ENCODE data around the gene UBAP1. TPM values are rescaled to one million over a fixed set of nuclear protein-coding genes. Genes with fewer than 3 reads are reported as not detected.
"Not testable (repeated sequence)": the region's sequence is repeated elsewhere in the genome, so short reads cannot be mapped to it uniquely, and the experiment has no call there.

The UBAP1 gene
- total and polyA plus RNA-seq, 5 donors from 2014 or later, result 52.9 to 70.7 (median 56.6) TPM

GRCh38 chr9:34217015-34217414, 38.2 kb downstream of the UBAP1 start:
- H3K4me3 ChIP-seq (ENCODE audit: low read depth, low read length); H3K4me3 Mint-ChIP-seq; H3K36me3 ChIP-seq (ENCODE audit: control insufficient read depth, insufficient read depth, low read length); H3K27me3 Mint-ChIP-seq; H3K27me3 ChIP-seq (ENCODE audit: control insufficient read depth, insufficient read depth, low read length); ATAC-seq (ENCODE audit: low read depth in 2 of 2); H3K9me3 ChIP-seq (ENCODE audit: control insufficient read depth in 2 of 2, low read length in 2 of 2); H3K4me1 ChIP-seq (ENCODE audit: control insufficient read depth, insufficient read depth, low read length, poor library complexity, severe bottlenecking); H3K27ac ChIP-seq (ENCODE audit: insufficient read depth, low read length, poor library complexity, severe bottlenecking); DNase-seq; H3K9me3 Mint-ChIP-seq: not testable (repeated sequence)
- Mint-ChIP-seq H3K36me3 (peaks cover 12% of the 10 kb centered on the region), H3K4me1 (peaks cover 21 to 41% (median 30%) of the 10 kb centered on the region in 4 donors), H3K27ac (peak overlapping the region in 1 of 3 donors; percentile 67)

- Mint-ChIP-seq H3K27me3 (no peaks in the 10 kb centered on the region), H3K27ac (peak overlapping the region in 1 of 3 donors; percentile 5), H3K4me1 (peaks cover 24 to 38% (median 31%) of the 10 kb centered on the region in 4 donors), H3K4me3 (no peak overlapping the region), H3K9me3 (no peaks in the 10 kb centered on the region), H3K36me3 (peaks cover 14% of the 10 kb centered on the region)
- no peaks in the 10 kb centered on the region for H3K27me3 ChIP-seq (ENCODE audit: control insufficient read depth, insufficient read depth, low read length)
- peaks cover 3% of the 10 kb centered on the region for H3K4me1 ChIP-seq (ENCODE audit: control insufficient read depth, insufficient read depth, low read length, poor library complexity, severe bottlenecking)
- DNase-seq (no peak), ATAC-seq (ENCODE audit: low read depth in 2 of 2) (no peak)
- peaks cover 5% of the 10 kb centered on the region for H3K36me3 ChIP-seq (ENCODE audit: control insufficient read depth, insufficient read depth, low read length)
- no peaks in the 10 kb centered on the region for H3K9me3 ChIP-seq (ENCODE audit: control insufficient read depth in 2 of 2, low read length in 2 of 2)
- H3K4me3 ChIP-seq (ENCODE audit: low read depth, low read length), result no peak overlapping the region
- no peak overlapping the region for H3K27ac ChIP-seq (ENCODE audit: insufficient read depth, low read length, poor library complexity, severe bottlenecking)
These were observed 39.6 kb downstream of the UBAP1 start for GRCh38 chr9:34218446-34218845.

GRCh38 chr9:34219421-34219820, 40.6 kb downstream of the UBAP1 start:
- no peak overlapping the region for H3K4me3 Mint-ChIP-seq
- no peak overlapping the region for H3K27ac Mint-ChIP-seq
- Histone ChIP-seq H3K27ac (ENCODE audit: insufficient read depth, low read length, poor library complexity, severe bottlenecking) (no peak overlapping the region), H3K36me3 (ENCODE audit: control insufficient read depth, insufficient read depth, low read length) (peaks cover 7% of the 10 kb centered on the region), H3K27me3 (ENCODE audit: control insufficient read depth, insufficient read depth, low read length) (no peaks in the 10 kb centered on the region), H3K9me3 (ENCODE audit: control insufficient read depth in 2 of 2, low read length in 2 of 2) (no peaks in the 10 kb centered on the region), H3K4me3 (ENCODE audit: low read depth, low read length) (no peak overlapping the region), H3K4me1 (ENCODE audit: control insufficient read depth, insufficient read depth, low read length, poor library complexity, severe bottlenecking) (peaks cover 3% of the 10 kb centered on the region)
- H3K27me3 Mint-ChIP-seq, result no peaks in the 10 kb centered on the region
- ATAC-seq (ENCODE audit: low read depth in 2 of 2) (no peak), DNase-seq (no peak)
- H3K9me3 Mint-ChIP-seq, result peaks cover 0 to 2% (median 0%) of the 10 kb centered on the region in 7 donors
- peaks cover 16 to 34% (median 24%) of the 10 kb centered on the region in 4 donors for H3K4me1 Mint-ChIP-seq
- peaks cover 21% of the 10 kb centered on the region for H3K36me3 Mint-ChIP-seq

- Histone ChIP-seq H3K4me3 (ENCODE audit: low read depth, low read length) (no peak overlapping the region), H3K36me3 (ENCODE audit: control insufficient read depth, insufficient read depth, low read length) (peaks cover 10% of the 10 kb centered on the region), H3K9me3 (ENCODE audit: control insufficient read depth in 2 of 2, low read length in 2 of 2) (no peaks in the 10 kb centered on the region), H3K27ac (ENCODE audit: insufficient read depth, low read length, poor library complexity, severe bottlenecking) (no peak overlapping the region), H3K27me3 (ENCODE audit: control insufficient read depth, insufficient read depth, low read length) (no peaks in the 10 kb centered on the region), H3K4me1 (ENCODE audit: control insufficient read depth, insufficient read depth, low read length, poor library complexity, severe bottlenecking) (peaks cover 3% of the 10 kb centered on the region)
- Mint-ChIP-seq H3K9me3 (peaks cover 0 to 2% (median 0%) of the 10 kb centered on the region in 7 donors), H3K4me1 (peaks cover 19 to 29% (median 22%) of the 10 kb centered on the region in 4 donors), H3K27me3 (no peaks in the 10 kb centered on the region), H3K27ac (no peak overlapping the region), H3K4me3 (no peak overlapping the region), H3K36me3 (peaks cover 21% of the 10 kb centered on the region)
- no peak for ATAC-seq (ENCODE audit: low read depth in 2 of 2)
- no peak for DNase-seq
These were observed 41.4 kb downstream of the UBAP1 start for GRCh38 chr9:34220218-34220617.

- H3K4me3 Mint-ChIP-seq, result no peak overlapping the region
- no peaks in the 10 kb centered on the region for H3K4me1 ChIP-seq (ENCODE audit: control insufficient read depth, insufficient read depth, low read length, poor library complexity, severe bottlenecking)
- H3K9me3 Mint-ChIP-seq, result peaks cover 0 to 2% (median 0%) of the 10 kb centered on the region in 7 donors
- peaks cover 10% of the 10 kb centered on the region for H3K36me3 ChIP-seq (ENCODE audit: control insufficient read depth, insufficient read depth, low read length)
- peak overlapping the region; percentile 36 to 60 (median 47) for H3K27ac Mint-ChIP-seq
- ATAC-seq (ENCODE audit: low read depth in 2 of 2) (no peak), DNase-seq (no peak)
- no peaks in the 10 kb centered on the region for H3K9me3 ChIP-seq (ENCODE audit: control insufficient read depth in 2 of 2, low read length in 2 of 2)
- H3K27me3 ChIP-seq (ENCODE audit: control insufficient read depth, insufficient read depth, low read length), result no peaks in the 10 kb centered on the region
- no peak overlapping the region for H3K27ac ChIP-seq (ENCODE audit: insufficient read depth, low read length, poor library complexity, severe bottlenecking)
- H3K36me3 Mint-ChIP-seq, result peaks cover 25% of the 10 kb centered on the region
- peaks cover 16 to 30% (median 24%) of the 10 kb centered on the region in 4 donors for H3K4me1 Mint-ChIP-seq
- no peak overlapping the region for H3K4me3 ChIP-seq (ENCODE audit: low read depth, low read length)
- no peaks in the 10 kb centered on the region for H3K27me3 Mint-ChIP-seq
These were observed 45.5 kb downstream of the UBAP1 start for GRCh38 chr9:34224349-34224748.

DNA sequence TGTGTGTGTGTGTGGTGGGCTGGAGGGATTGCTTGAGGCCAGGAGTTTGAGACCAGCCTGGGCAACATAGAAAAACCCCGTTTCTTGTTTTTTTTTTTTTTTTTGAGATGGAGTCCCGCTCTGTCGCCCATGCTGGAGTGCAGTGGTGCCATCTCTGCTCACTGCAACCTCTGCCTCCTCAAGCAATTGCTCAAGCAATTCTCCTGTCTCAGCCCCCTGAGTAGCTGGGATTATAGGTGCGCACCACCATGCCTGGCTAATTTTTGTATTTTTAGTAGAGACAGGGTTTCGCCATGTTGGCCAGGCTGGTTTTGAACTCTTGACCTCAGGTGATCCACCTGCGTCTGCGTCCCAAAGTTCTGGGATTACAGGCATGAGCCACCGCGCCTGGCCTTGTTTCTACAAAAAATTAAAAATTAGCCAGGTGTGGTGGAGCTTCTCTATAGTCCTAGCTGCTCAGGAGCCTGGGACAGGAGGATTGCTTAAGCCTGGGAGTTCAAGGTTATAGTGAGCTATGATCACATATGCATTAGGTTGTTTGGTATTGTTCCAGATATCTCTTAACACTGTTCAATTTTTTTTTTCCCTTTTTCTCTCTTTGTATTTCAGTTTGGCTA, 47.4 kb downstream of the UBAP1 start:
- not testable (repeated sequence) for H3K4me3 Mint-ChIP-seq; H3K9me3 ChIP-seq (ENCODE audit: control insufficient read depth in 2 of 2, low read length in 2 of 2); H3K27me3 ChIP-seq (ENCODE audit: control insufficient read depth, insufficient read depth, low read length); DNase-seq; H3K4me3 ChIP-seq (ENCODE audit: low read depth, low read length); H3K27ac ChIP-seq (ENCODE audit: insufficient read depth, low read length, poor library complexity, severe bottlenecking); H3K36me3 ChIP-seq (ENCODE audit: control insufficient read depth, insufficient read depth, low read length); H3K4me1 ChIP-seq (ENCODE audit: control insufficient read depth, insufficient read depth, low read length, poor library complexity, severe bottlenecking); ATAC-seq (ENCODE audit: low read depth in 2 of 2); H3K9me3 Mint-ChIP-seq; H3K27me3 Mint-ChIP-seq
- H3K4me1 Mint-ChIP-seq, result peaks cover 15 to 23% (median 20%) of the 10 kb centered on the region in 4 donors
- peaks cover 18% of the 10 kb centered on the region for H3K36me3 Mint-ChIP-seq
- peak overlapping the region in 1 of 3 donors; percentile 68 for H3K27ac Mint-ChIP-seq

GRCh38 chr9:34227445-34227844, 48.6 kb downstream of the UBAP1 start:
- ATAC-seq (ENCODE audit: low read depth in 2 of 2) (no peak), DNase-seq (no peak)
- H3K27ac ChIP-seq (ENCODE audit: insufficient read depth, low read length, poor library complexity, severe bottlenecking), result no peak overlapping the region
- Mint-ChIP-seq H3K9me3 (peaks cover 0 to 2% (median 0%) of the 10 kb centered on the region in 7 donors), H3K27ac (peak overlapping the region in 2 of 3 donors; percentile 32 to 49), H3K36me3 (peaks cover 17% of the 10 kb centered on the region), H3K4me1 (peaks cover 8 to 24% (median 15%) of the 10 kb centered on the region in 4 donors), H3K27me3 (no peaks in the 10 kb centered on the region), H3K4me3 (no peak overlapping the region)
- no peaks in the 10 kb centered on the region for H3K27me3 ChIP-seq (ENCODE audit: control insufficient read depth, insufficient read depth, low read length)
- no peaks in the 10 kb centered on the region for H3K4me1 ChIP-seq (ENCODE audit: control insufficient read depth, insufficient read depth, low read length, poor library complexity, severe bottlenecking)
- no peak overlapping the region for H3K4me3 ChIP-seq (ENCODE audit: low read depth, low read length)
- H3K36me3 ChIP-seq (ENCODE audit: control insufficient read depth, insufficient read depth, low read length), result peaks cover 5% of the 10 kb centered on the region
- H3K9me3 ChIP-seq (ENCODE audit: control insufficient read depth in 2 of 2, low read length in 2 of 2), result no peaks in the 10 kb centered on the region

DNA sequence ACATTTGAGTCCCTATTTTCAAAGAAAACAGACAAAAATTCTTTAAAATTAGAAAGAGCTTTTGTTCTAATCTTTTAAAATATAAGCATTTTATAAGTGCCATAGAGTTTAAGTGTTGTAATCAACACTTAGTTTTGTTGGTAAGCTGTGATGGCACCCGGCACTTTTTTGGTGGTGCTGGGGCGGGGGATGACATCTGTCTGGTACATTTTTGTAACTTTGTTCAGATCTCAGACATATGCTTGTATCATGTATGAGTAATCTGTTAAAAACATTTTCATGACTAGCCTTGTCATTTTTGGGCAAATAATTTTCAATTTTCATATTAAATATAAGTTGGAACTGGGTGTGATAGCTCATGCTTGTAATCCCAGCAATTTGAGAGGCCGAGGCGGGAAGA, 51.7 kb downstream of the UBAP1 start:
- no peak overlapping the region for H3K27ac Mint-ChIP-seq
- peaks cover 3 to 24% (median 12%) of the 10 kb centered on the region in 4 donors for H3K4me1 Mint-ChIP-seq
- H3K9me3 ChIP-seq (ENCODE audit: control insufficient read depth in 2 of 2, low read length in 2 of 2), result no peaks in the 10 kb centered on the region
- no peaks in the 10 kb centered on the region for H3K4me1 ChIP-seq (ENCODE audit: control insufficient read depth, insufficient read depth, low read length, poor library complexity, severe bottlenecking)
- no peak overlapping the region for H3K4me3 Mint-ChIP-seq
- DNase-seq (no peak), ATAC-seq (ENCODE audit: low read depth in 2 of 2) (no peak)
- H3K27ac ChIP-seq (ENCODE audit: insufficient read depth, low read length, poor library complexity, severe bottlenecking), result no peak overlapping the region
- H3K9me3 Mint-ChIP-seq, result no peaks in the 10 kb centered on the region
- H3K36me3 ChIP-seq (ENCODE audit: control insufficient read depth, insufficient read depth, low read length), result peaks cover 20% of the 10 kb centered on the region
- no peak overlapping the region for H3K4me3 ChIP-seq (ENCODE audit: low read depth, low read length)
- no peaks in the 10 kb centered on the region for H3K27me3 Mint-ChIP-seq
- H3K27me3 ChIP-seq (ENCODE audit: control insufficient read depth, insufficient read depth, low read length), result no peaks in the 10 kb centered on the region
- peaks cover 8% of the 10 kb centered on the region for H3K36me3 Mint-ChIP-seq
